ENCODE data around the gene DNAJC17. TPM values are rescaled to one million over a fixed set of nuclear protein-coding genes. Genes with fewer than 3 reads are reported as not detected.
A peak's percentile ranks its signal among the peaks of the same experiment; 100 is the strongest.

DNAJC17 gene
- total RNA-seq, 1 donor from 2014 or later = 21.1 TPM

DNA sequence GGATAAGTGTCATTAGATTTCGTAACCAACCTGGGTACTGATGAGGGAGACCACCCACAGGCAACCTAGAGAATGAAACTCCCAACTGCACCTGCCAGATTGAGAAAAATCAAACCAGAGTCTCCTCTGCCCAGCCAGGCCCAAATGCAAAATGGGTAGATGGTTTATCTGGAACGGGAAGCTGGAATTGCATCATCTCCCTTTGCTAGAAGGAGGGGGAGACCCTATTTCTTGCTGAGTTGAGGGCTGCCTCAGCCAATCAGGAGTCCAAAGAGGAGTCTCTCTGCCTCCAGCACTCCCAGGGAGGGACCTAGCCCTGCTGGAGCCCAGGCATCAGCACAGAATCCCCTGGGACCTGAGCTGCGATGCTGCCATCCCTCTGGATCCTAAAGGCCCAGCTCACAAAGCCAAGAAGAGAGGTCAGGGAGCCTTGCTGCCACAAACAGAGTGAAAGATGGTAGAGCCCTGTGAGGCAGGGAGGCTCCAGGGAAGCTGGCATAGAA lies 60.3 kb downstream of the DNAJC17 start:
- FAIRE-seq (no peak), DNase-seq (ENCODE audit: low read depth) (no peak)
- Histone ChIP-seq H3K27me3 (ENCODE audit: control insufficient read depth, insufficient read depth, low read length) (no peaks in the 10 kb centered on the region), H3K36me3 (ENCODE audit: control insufficient read depth, insufficient read depth, low read length) (peaks cover 20% of the 10 kb centered on the region), H3K4me3 (ENCODE audit: low read depth, low read length) (no peak overlapping the region)
- TF ChIP-seq, protein P1, sequence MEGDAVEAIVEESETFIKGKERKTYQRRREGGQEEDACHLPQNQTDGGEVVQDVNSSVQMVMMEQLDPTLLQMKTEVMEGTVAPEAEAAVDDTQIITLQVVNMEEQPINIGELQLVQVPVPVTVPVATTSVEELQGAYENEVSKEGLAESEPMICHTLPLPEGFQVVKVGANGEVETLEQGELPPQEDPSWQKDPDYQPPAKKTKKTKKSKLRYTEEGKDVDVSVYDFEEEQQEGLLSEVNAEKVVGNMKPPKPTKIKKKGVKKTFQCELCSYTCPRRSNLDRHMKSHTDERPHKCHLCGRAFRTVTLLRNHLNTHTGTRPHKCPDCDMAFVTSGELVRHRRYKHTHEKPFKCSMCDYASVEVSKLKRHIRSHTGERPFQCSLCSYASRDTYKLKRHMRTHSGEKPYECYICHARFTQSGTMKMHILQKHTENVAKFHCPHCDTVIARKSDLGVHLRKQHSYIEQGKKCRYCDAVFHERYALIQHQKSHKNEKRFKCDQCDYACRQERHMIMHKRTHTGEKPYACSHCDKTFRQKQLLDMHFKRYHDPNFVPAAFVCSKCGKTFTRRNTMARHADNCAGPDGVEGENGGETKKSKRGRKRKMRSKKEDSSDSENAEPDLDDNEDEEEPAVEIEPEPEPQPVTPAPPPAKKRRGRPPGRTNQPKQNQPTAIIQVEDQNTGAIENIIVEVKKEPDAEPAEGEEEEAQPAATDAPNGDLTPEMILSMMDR (IDR thresholded peaks at IDR 0.05; ENCODE audit: insufficient read depth, low read length, severe bottlenecking) = no peak

DNA sequence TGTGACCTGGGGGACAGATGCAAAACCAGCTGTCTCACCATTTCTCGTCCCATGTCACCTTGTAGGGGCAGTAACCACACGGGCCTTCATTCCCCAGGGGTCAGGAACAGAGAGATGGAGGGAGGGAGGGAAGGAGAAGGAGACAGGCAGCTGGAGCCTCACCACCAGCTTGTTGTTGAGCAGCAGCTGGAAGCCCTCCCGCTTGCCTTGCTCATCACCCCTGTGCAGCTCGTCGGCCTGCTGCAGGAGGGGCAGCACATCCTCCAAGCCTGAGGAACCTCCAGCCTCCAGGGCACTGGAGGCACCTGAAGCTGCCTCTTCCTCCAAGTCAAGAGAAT lies 62.5 kb downstream of the DNAJC17 start:
- FAIRE-seq (no peak), DNase-seq (ENCODE audit: low read depth) (no peak)
- Histone ChIP-seq H3K4me3 (ENCODE audit: low read depth, low read length) (no peak overlapping the region), H3K36me3 (ENCODE audit: control insufficient read depth, insufficient read depth, low read length) (peaks cover 17% of the 10 kb centered on the region), H3K27me3 (ENCODE audit: control insufficient read depth, insufficient read depth, low read length) (no peaks in the 10 kb centered on the region)
- TF ChIP-seq, protein P1 (IDR thresholded peaks at IDR 0.05; ENCODE audit: insufficient read depth, low read length, severe bottlenecking) = no peak

DNA sequence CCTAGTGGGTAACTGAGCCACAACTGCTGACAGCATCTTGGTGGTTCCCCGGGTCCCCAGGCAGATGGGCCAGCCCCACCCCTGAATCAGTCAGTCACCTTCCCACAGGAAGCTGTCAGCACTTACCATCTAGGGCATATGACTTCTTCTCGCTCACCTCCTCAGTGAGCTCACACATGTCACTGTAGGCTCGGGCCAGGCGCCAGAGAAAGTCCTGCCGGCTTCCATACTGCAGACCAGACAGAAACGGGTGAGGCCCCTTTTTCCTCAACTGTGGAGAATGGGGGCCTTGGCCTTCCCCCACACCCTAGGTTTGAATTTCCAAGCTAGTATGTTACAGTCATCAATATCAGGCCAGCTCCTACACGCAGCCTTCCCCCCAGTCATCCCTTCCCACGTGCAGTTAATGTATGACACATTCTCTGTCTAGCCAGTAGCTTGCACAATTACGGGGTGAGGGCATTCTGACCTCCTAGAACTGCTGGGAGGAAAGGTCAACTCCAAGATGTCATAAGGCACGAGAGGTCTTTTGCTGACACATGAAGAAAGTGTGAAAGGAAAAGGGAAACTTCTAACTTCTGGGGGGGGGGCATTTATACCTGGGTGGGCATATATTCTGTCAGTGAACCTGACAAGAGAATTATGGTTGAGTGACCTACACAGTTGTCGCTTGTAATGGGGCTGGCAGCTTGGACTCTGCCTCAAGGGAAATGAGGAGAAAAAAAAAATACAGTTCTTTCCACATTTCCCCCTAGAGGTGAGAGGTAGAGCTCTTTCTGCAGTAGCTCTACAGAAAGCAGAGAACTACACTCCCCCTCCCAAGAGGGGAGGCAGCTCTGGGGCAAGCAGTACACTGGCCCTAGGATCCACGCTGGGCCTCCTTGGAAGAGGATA lies 63.1 kb downstream of the DNAJC17 start:
- FAIRE-seq = no peak
- no peak overlapping the region for H3K4me3 ChIP-seq (ENCODE audit: low read depth, low read length)
- DNase-seq (ENCODE audit: low read depth) = peak; percentile 93
- H3K36me3 ChIP-seq (ENCODE audit: control insufficient read depth, insufficient read depth, low read length) = peaks cover 21% of the 10 kb centered on the region
- H3K27me3 ChIP-seq (ENCODE audit: control insufficient read depth, insufficient read depth, low read length) = no peaks in the 10 kb centered on the region
- TF ChIP-seq, protein P1 (IDR thresholded peaks at IDR 0.05; ENCODE audit: insufficient read depth, low read length, severe bottlenecking) = peak; percentile 4

DNA sequence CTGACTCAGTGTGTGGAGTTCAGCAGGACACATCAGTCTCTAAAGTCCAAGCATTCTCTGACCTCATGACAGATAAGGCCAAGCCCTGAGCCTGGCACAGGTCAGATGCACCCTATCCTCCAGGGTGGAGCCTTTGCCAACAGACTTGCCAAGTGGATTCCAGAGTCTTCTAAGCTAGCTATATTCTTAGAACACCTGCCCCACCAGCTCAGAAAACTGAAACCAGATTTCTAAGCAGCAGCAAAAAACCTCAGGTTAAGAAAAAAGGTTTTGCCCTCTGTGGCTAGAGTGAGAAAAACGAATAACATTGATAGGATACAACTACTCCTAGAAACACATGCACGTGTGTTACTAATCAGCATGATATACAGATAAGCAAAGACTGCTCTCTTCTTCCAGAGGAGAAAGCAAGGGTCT lies 63.8 kb downstream of the DNAJC17 start:
- peaks cover 21% of the 10 kb centered on the region for H3K36me3 ChIP-seq (ENCODE audit: control insufficient read depth, insufficient read depth, low read length)
- H3K27me3 ChIP-seq (ENCODE audit: control insufficient read depth, insufficient read depth, low read length) = no peaks in the 10 kb centered on the region
- TF ChIP-seq, protein P1 (IDR thresholded peaks at IDR 0.05; ENCODE audit: insufficient read depth, low read length, severe bottlenecking) = no peak
- FAIRE-seq (no peak), DNase-seq (ENCODE audit: low read depth) (no peak)
- no peak overlapping the region for H3K4me3 ChIP-seq (ENCODE audit: low read depth, low read length)

DNA sequence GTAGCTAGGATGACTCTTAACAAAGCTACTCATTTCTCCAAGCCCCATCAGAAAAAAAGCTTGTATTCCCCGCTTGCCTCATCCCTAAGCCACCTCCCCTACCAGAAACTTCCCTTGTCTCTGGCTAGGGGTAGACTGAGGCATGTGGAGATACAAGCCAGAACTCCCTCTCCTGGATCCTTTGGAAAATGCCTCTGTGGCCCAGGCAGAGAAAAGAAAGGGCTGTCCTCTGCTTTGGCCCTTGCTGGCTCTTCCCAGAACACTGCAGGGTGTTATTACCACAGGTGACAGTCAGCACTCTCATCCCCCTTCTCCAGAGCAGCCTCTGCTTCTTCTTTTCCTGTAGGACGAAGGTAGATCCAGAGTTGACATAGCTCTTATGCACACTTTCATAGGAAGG lies 67.4 kb downstream of the DNAJC17 start:
- Histone ChIP-seq H3K4me3 (ENCODE audit: low read depth, low read length) (no peak overlapping the region), H3K36me3 (ENCODE audit: control insufficient read depth, insufficient read depth, low read length) (peaks cover 26% of the 10 kb centered on the region), H3K27me3 (ENCODE audit: control insufficient read depth, insufficient read depth, low read length) (no peaks in the 10 kb centered on the region)
- TF ChIP-seq, protein P1 (IDR thresholded peaks at IDR 0.05; ENCODE audit: insufficient read depth, low read length, severe bottlenecking) = no peak
- FAIRE-seq = no peak
- no peak for DNase-seq (ENCODE audit: low read depth)
